ENCODE data around the gene PTPRE.

PTPRE gene

DNA sequence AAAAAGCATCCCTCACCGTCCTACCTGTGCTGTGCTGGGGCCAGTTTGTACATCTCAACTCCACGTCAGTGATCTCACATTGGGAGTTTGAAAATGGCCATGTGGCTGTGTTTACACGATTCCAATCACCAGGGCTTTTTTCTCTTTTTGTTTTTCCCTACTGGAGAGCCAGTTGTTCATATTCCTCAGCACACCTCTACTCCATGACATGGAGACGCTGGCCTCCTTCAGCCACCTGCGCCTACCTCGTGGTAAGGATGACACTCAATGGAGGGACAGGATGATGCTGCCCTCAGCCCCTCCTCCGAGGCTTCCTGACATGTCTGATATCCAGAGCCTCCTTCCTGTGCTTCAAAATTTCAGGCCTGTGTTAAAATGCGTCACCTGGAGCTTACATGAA, 24.5 kb upstream of the PTPRE start:
- Histone ChIP-seq H3K27ac (ENCODE audit: low read depth, low read length) (no peak overlapping the region), H3K4me2 (ENCODE audit: low read length) (no peak overlapping the region), H4K20me1 (ENCODE audit: control insufficient read depth, insufficient read depth, low read depth, low read length) (no peaks in the 10 kb centered on the region)

GRCh38 chr10:127882801-127883459, 24.0 kb upstream of the PTPRE start:
- Histone ChIP-seq H3K4me3 (ENCODE audit: low read length) (no peak overlapping the region), H3K36me3 (ENCODE audit: control insufficient read depth, low read length) (no peaks in the 10 kb centered on the region), H3F3A (ENCODE audit: control insufficient read depth, insufficient read depth) (no peaks in the 10 kb centered on the region), H3K27me3 (ENCODE audit: control insufficient read depth, low read length) (no peaks in the 10 kb centered on the region), H3K79me2 (ENCODE audit: control insufficient read depth, low read length) (no peaks in the 10 kb centered on the region), H3K27ac (ENCODE audit: low read depth, low read length) (no peak overlapping the region), H3K9me2 (replicated peaks; ENCODE audit: control insufficient read depth, low read length) (no peaks in the 10 kb centered on the region), H3K9me3 (ENCODE audit: control insufficient read depth, insufficient read depth, low read length) (no peaks in the 10 kb centered on the region), H3K4me1 (ENCODE audit: control insufficient read depth, low read length) (no peaks in the 10 kb centered on the region), H4K20me1 (ENCODE audit: control insufficient read depth, insufficient read depth, low read depth, low read length) (no peaks in the 10 kb centered on the region), H3K4me2 (ENCODE audit: low read length) (no peak overlapping the region)
- no peak for TF ChIP-seq CTCF (IDR thresholded peaks at IDR 0.05; ENCODE audit: low read depth, low read length, poor library complexity, severe bottlenecking)
- TF ChIP-seq EZH2phosphoT487 (IDR thresholded peaks at IDR 0.05; ENCODE audit: borderline replicate concordance, low read length), result no peak

More for the DNA sequence above, 24.5 kb upstream of the PTPRE start:
- Histone ChIP-seq H3F3A (ENCODE audit: control insufficient read depth, insufficient read depth) (no peaks in the 10 kb centered on the region), H3K4me3 (ENCODE audit: low read length) (no peak overlapping the region), H3K36me3 (ENCODE audit: control insufficient read depth, low read length) (no peaks in the 10 kb centered on the region), H3K9me2 (replicated peaks; ENCODE audit: control insufficient read depth, low read length) (no peaks in the 10 kb centered on the region), H3K9me3 (ENCODE audit: control insufficient read depth, insufficient read depth, low read length) (no peaks in the 10 kb centered on the region), H3K27me3 (ENCODE audit: control insufficient read depth, low read length) (no peaks in the 10 kb centered on the region), H3K4me1 (ENCODE audit: control insufficient read depth, low read length) (no peaks in the 10 kb centered on the region), H3K79me2 (ENCODE audit: control insufficient read depth, low read length) (no peaks in the 10 kb centered on the region)
- TF ChIP-seq EZH2phosphoT487 (IDR thresholded peaks at IDR 0.05; ENCODE audit: borderline replicate concordance, low read length) (no peak), CTCF (IDR thresholded peaks at IDR 0.05; ENCODE audit: low read depth, low read length, poor library complexity, severe bottlenecking) (no peak)

DNA sequence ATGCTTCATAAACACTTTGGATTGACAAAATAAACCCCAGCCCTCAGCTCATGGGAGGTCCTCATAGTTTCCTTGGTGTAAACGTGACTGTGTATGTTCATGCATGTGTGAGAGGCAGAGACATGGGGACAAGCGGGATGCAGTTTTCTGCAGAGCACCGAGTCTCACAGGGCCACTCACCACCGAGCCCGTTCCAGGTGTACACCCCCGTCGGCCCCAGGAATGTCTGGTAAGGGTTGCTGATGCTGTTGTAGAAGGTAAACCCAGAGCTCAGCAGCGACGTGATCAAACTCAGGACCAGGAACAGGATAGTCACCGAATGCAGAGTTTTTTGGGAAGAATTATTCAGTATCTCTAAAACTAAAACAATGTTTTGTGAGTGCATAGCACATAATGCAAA, 23.4 kb upstream of the PTPRE start:
- no peaks in the 10 kb centered on the region for H3K9me2 ChIP-seq (replicated peaks; ENCODE audit: control insufficient read depth, low read length)
- H3K9me3 ChIP-seq (ENCODE audit: control insufficient read depth, insufficient read depth, low read length), result no peaks in the 10 kb centered on the region
- no peaks in the 10 kb centered on the region for H4K20me1 ChIP-seq (ENCODE audit: control insufficient read depth, insufficient read depth, low read depth, low read length)
- no peak for TF ChIP-seq CTCF (IDR thresholded peaks at IDR 0.05; ENCODE audit: low read depth, low read length, poor library complexity, severe bottlenecking)
- TF ChIP-seq EZH2phosphoT487 (IDR thresholded peaks at IDR 0.05; ENCODE audit: borderline replicate concordance, low read length), result no peak
- no peak overlapping the region for H3K4me3 ChIP-seq (ENCODE audit: low read length)
- H3K36me3 ChIP-seq (ENCODE audit: control insufficient read depth, low read length), result no peaks in the 10 kb centered on the region
- H3K4me2 ChIP-seq (ENCODE audit: low read length), result no peak overlapping the region
- H3K79me2 ChIP-seq (ENCODE audit: control insufficient read depth, low read length), result no peaks in the 10 kb centered on the region
- no peak overlapping the region for H3K27ac ChIP-seq (ENCODE audit: low read depth, low read length)
- no peaks in the 10 kb centered on the region for H3K4me1 ChIP-seq (ENCODE audit: control insufficient read depth, low read length)
- H3K27me3 ChIP-seq (ENCODE audit: control insufficient read depth, low read length), result no peaks in the 10 kb centered on the region
- H3F3A ChIP-seq (ENCODE audit: control insufficient read depth, insufficient read depth), result no peaks in the 10 kb centered on the region
